ENCODE measurements around the gene RNF34. TPM values are rescaled to one million over a fixed set of nuclear protein-coding genes. Genes with fewer than 3 reads are reported as not detected.
A peak's percentile ranks its signal among the peaks of the same experiment; 100 is the strongest.

RNF34 gene, protein sequence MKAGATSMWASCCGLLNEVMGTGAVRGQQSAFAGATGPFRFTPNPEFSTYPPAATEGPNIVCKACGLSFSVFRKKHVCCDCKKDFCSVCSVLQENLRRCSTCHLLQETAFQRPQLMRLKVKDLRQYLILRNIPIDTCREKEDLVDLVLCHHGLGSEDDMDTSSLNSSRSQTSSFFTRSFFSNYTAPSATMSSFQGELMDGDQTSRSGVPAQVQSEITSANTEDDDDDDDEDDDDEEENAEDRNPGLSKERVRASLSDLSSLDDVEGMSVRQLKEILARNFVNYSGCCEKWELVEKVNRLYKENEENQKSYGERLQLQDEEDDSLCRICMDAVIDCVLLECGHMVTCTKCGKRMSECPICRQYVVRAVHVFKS
- total RNA-seq, result 10 to 100 TPM; 81.9 to 84.5 TPM

DNA sequence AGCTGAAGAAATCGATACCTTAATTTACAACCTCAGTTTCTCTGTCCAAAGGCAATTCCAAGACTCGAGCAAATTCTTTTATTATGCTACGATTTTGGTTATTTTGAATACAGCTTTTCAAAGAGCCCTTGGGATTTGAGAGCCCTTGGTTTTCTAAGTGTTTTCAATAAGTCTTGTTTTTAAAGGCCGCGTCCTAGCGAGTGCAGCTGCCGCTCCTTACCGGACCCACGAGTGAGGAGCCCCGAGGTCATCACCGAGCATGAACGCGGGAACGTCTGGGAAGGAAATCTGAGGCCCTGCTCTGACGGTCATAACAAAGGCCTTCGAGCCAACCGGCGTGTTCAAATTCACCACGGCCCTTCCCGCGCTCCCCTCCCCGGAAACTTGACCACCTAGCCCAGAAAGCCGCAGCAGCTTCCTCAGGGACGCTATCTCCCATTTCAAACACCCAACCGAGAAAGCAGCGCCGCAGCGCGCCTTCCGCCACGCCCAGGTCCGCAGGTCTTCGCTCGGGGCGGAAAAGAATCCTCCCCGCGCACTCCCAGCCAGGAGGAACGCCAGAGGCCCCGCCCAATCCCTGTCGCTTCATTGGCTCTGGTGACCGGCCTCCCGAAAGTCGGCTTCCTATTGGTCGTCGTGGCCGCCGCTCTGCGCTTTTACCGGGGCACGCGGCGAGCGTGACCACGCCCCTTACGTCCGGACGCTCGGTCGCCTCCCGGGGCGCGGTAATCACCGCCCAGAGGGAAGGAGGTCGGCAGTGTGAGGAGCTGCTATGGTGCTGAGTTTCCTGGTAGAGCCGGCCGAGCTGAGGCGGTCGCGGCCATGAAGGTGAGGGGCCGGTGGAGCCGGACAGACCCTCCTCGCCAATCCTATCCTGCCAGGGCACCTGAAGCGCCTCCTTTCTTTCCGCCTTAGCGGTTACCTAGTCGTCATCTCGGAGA lies at the start of gene RNF34:
TSS of gene RNF34 (plus strand) at position 728 of the 941 bp plus-strand sequence. CDS start at position 823, 95 bp downstream.
- POLR2A ChIA-PET, result interaction anchor here (0.8 to 4.8 kb wide), 18 partner anchors 8 to 404 kb away, joined by 3 to 56 read pairs (median 4); partner anchors contain the start of genes ANAPC5, CAMKK2 and SETD1B
- no peaks in the 10 kb centered on the region for H3K27me3 Mint-ChIP-seq
- H3K27ac Mint-ChIP-seq, result peak within 1 kb of the TSS; percentile 98
- H3K9me3 Mint-ChIP-seq, result no peaks in the 10 kb centered on the region
- ATAC-seq (ENCODE audit: low read depth) (peak; percentile 91), DNase-seq (peak; percentile 95)
- peak within 1 kb of the TSS; percentile 95 for H3K4me3 Mint-ChIP-seq
- peaks cover 25% of the 10 kb centered on the region for H3K4me1 Mint-ChIP-seq
- H3K36me3 Mint-ChIP-seq, result peaks cover 12% of the 10 kb centered on the region

DNA sequence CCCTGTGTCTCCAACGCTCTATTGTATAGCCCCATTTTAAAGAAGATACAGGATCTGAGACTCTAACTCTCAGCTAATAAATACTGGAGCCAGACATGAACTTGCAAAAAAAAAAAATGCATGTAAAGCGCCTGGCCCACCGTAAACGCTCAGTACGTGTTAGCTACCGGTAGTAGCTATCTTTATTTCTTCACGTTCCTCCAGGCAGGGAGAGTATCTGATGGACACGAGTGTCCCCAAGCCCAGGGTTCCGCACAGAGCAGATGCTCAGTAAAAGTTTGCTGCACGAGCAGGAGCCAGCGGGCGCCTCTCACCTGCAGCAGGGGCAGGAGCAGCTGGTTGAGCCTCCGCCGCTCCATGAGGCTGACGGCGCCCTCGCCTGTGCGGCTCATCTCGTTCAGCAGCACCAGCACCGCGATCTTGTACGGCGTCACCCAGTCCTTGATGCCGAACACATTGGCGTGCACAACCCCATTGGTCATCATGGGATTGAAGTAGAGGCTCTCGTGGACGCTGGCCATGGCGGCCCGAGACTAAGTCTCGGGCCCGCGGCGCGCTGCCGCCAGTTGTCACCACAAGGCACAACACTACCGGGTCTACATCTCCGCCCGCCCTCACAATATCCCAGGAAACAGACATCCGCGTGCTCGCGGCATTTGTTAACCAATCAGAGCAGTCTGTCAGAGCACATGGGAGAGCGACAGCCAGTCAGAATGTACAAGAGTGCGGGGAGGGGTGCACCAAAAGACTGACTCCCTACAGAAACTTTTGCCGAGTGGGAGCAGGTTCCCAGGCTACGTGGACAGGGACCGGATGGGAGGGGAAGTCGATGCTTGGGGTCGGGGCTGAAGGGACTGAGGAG lies 47.9 kb upstream of the RNF34 start, which contains the start of gene ANAPC5:
TSS of gene ANAPC5 (minus strand) at position 592 of the 862 bp plus-strand sequence. CDS start at position 521, 71 bp downstream.
- H3K27ac Mint-ChIP-seq, result peak within 1 kb of the TSS; percentile 99
- H3K4me3 Mint-ChIP-seq, result peak within 1 kb of the TSS; percentile 99
- H3K4me1 Mint-ChIP-seq, result peaks cover 27% of the 10 kb centered on the region
- no peaks in the 10 kb centered on the region for H3K9me3 Mint-ChIP-seq
- H3K27me3 Mint-ChIP-seq, result peaks cover 9% of the 10 kb centered on the region
- peak; percentile 85 for DNase-seq
- peak; percentile 97 for ATAC-seq (ENCODE audit: low read depth)
- POLR2A ChIA-PET, result interaction anchor here (0.5 to 2.7 kb wide), 9 partner anchors 12 to 275 kb away, joined by 3 to 56 read pairs (median 4); partner anchors contain the start of gene RNF34
- peaks cover 5% of the 10 kb centered on the region for H3K36me3 Mint-ChIP-seq

DNA sequence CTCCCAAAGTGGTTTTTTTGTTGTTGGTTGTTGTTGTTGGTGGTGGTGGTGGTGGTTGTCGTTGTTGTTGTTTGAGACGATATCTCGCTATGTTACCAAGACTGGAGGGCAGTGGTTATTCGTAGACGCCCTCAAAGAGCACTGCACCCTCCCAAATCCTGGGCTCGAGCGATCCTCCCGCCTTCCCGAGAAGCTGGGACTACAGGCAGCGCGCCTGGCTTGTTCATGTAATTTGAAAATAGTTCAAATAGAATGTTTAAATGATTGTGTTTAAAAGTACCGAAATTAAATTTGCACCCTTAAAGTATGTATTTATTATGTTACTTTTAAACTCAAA lies 47.3 kb upstream of the RNF34 start:
- Mint-ChIP-seq H3K4me3 (peak overlapping the region; percentile 99), H3K27me3 (peaks cover 12% of the 10 kb centered on the region), H3K9me3 (no peaks in the 10 kb centered on the region), H3K27ac (peak overlapping the region; percentile 99), H3K4me1 (peaks cover 28% of the 10 kb centered on the region), H3K36me3 (peaks cover 4% of the 10 kb centered on the region)
- POLR2A ChIA-PET, result interaction anchor here (0.5 to 2.7 kb wide), 5 partner anchors 13 to 216 kb away, joined by 3 to 56 read pairs (median 5); partner anchors contain the start of gene RNF34
- DNase-seq (no peak), ATAC-seq (ENCODE audit: low read depth) (peak; percentile 13)

DNA sequence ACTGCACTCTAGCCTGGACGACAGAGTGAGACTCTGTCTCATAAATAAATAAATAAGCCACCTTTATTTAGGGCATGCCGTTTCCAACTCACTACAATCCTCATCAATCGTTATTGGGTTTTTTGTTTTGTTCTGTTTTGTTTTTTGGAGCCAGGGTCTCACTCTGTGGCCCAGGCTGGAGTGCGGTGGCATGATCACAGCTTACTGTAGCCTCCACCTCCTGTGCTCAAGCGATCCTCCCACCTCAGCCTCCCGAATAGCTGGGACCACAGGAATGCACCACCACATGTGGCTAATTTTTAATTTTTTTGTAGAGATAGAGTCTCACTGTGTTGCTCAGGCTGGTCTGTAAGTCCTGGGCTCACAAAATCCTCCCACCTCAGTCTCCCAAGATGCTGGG lies 44.1 kb upstream of the RNF34 start:
- POLR2A ChIA-PET, result interaction anchor here (0.5 kb wide), 1 partner anchor 79 kb away, joined by 4 read pairs; no protein-coding TSS in a partner anchor
- H3K4me3 Mint-ChIP-seq, result no peak overlapping the region
- peaks cover 2% of the 10 kb centered on the region for H3K36me3 Mint-ChIP-seq
- H3K27me3 Mint-ChIP-seq, result peaks cover 14% of the 10 kb centered on the region
- H3K9me3 Mint-ChIP-seq, result no peaks in the 10 kb centered on the region
- H3K4me1 Mint-ChIP-seq, result peaks cover 13% of the 10 kb centered on the region
- no peak for ATAC-seq (ENCODE audit: low read depth)
- DNase-seq, result no peak
- H3K27ac Mint-ChIP-seq, result no peak overlapping the region

DNA sequence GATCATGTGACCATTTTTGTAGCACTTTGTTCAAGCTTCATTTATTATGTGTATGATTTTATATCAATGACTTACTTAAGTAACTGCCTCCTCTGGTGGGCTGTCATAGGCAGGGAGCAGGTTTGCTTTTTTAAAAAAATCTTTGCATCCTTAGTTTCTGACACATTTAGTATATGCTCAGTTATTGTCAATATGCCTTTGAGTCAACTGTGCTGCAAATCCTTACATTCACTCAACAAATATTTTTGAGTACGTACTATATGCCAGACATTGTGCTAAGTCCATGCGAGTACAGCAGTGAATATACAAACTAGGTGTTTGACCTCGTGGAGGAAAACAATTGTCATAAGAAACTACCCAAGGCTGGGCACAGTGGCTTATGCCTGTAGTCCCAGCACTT lies 43.3 kb upstream of the RNF34 start:
- Mint-ChIP-seq H3K27ac (no peak overlapping the region), H3K4me3 (no peak overlapping the region), H3K27me3 (peaks cover 14% of the 10 kb centered on the region), H3K4me1 (peaks cover 13% of the 10 kb centered on the region), H3K36me3 (peaks cover 2% of the 10 kb centered on the region), H3K9me3 (no peaks in the 10 kb centered on the region)
- ATAC-seq (ENCODE audit: low read depth) (no peak), DNase-seq (no peak)
- POLR2A ChIA-PET, result interaction anchor here (0.5 kb wide), 1 partner anchor 78 kb away, joined by 4 read pairs; no protein-coding TSS in a partner anchor

DNA sequence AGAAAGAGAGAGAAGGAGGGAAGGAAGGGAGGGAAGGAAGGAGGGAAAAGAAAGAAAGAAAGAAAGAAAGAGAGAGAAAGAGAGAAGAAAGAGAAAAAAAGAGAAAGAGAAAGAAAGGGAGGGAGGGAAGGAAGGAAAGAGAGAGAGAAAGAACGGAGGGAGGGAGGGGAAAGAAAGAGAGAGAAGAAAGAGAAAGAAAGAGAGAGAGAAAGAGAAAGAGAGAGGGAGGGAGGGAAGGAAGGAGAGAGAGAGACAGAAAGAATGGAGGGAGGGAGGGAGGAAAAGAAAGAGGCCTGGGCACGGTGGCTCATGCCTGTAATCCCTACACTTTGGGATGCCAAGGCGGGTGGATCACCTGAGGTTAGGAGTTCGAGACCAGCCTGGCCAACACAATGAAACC lies 42.6 kb upstream of the RNF34 start:
- H3K27me3 Mint-ChIP-seq, result peaks cover 14% of the 10 kb centered on the region
- no peak for DNase-seq

DNA sequence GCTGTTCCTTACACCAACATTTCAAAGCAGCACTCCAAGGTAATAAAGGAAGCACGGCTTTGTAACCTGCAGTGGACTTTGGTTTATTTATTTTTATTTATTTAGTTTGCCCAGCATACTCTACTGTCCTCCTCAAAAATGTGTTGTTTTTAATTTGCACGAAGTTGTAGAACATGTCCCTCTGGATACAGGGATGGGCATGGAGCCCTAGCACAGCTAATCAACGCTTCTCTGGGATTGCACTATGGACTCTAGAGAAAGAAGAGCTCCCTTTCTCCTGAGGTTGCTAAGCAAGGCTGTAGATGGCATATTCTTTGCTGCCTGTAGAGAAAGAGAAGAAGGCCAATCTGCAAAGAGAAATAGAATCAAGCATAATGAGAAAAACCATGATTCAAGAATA lies 41.8 kb upstream of the RNF34 start:
- DNase-seq (no peak), ATAC-seq (ENCODE audit: low read depth) (no peak)
- no peaks in the 10 kb centered on the region for H3K36me3 Mint-ChIP-seq
- no peaks in the 10 kb centered on the region for H3K9me3 Mint-ChIP-seq
- peaks cover 16% of the 10 kb centered on the region for H3K27me3 Mint-ChIP-seq
- peaks cover 6% of the 10 kb centered on the region for H3K4me1 Mint-ChIP-seq
- no peak overlapping the region for H3K27ac Mint-ChIP-seq
- no peak overlapping the region for H3K4me3 Mint-ChIP-seq
- POLR2A ChIA-PET, result interaction anchor here (0.7 kb wide), 1 partner anchor 41 kb away, joined by 3 read pairs; no protein-coding TSS in a partner anchor

More for the DNA sequence above, 42.6 kb upstream of the RNF34 start:
- no peak for ATAC-seq (ENCODE audit: low read depth)
- POLR2A ChIA-PET, result no interaction called here
- Mint-ChIP-seq H3K9me3 (no peaks in the 10 kb centered on the region), H3K4me3 (no peak overlapping the region), H3K27ac (no peak overlapping the region), H3K36me3 (peaks cover 1% of the 10 kb centered on the region), H3K4me1 (peaks cover 12% of the 10 kb centered on the region)

DNA sequence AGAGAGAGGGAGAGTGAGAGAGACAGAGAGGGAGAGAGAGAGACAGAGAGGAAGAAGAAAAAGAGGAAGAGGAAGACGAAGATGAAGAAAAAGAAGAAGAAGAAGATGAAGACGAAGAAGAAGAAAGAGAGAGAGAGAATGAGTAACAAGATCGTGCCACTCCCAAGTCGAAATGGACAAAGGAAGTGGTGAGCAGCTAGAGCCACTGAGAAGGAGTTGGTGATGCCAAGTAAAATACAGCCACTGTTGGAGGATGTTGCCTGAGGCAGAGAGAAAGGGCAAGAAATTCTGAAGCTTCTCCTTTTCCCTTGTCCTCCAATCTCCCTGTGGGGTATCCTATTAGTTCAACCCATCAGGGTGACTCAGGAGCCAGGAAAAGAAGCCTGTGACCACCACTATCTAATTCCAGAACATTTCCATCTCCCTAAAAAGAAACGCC lies 35.2 kb upstream of the RNF34 start:
- Mint-ChIP-seq H3K36me3 (no peaks in the 10 kb centered on the region), H3K9me3 (no peaks in the 10 kb centered on the region), H3K27me3 (peaks cover 34% of the 10 kb centered on the region), H3K4me3 (no peak overlapping the region), H3K27ac (no peak overlapping the region), H3K4me1 (peaks cover 10% of the 10 kb centered on the region)
- POLR2A ChIA-PET, result no interaction called here
- ATAC-seq (ENCODE audit: low read depth), result no peak
- no peak for DNase-seq

DNA sequence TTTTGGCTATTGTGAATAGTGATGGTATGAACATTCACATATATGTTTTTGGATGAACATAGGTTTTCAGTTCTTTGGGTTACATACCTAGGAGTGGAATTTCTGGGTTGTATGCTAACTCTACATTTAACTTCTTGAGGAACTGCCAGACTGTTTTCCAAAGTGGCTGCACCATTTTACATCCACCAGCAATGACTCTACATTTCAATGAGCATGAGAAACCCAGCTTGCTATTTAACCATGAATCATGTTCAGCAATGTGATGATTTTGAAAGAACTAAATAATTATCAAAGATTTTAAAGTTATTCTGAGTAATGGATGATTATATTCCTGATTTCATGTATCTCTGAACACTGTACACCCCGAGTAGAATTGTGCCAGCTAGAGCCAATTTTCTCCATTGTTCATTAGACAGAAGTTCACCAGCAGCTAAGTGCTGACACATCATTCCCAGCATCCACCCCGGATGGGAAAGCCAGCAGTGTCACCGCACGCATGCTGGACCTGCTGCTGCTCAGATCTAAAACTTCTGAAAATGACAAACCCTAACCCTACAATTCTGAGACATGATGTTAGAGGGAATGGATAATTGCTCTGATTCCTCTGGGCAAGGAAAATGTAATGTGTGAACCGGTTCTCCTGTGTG lies 34.4 kb upstream of the RNF34 start:
- Mint-ChIP-seq H3K27me3 (peaks cover 38% of the 10 kb centered on the region), H3K27ac (no peak overlapping the region), H3K9me3 (no peaks in the 10 kb centered on the region), H3K4me1 (peaks cover 10% of the 10 kb centered on the region), H3K36me3 (no peaks in the 10 kb centered on the region), H3K4me3 (no peak overlapping the region)
- DNase-seq (no peak), ATAC-seq (ENCODE audit: low read depth) (no peak)
- POLR2A ChIA-PET, result no interaction called here

DNA sequence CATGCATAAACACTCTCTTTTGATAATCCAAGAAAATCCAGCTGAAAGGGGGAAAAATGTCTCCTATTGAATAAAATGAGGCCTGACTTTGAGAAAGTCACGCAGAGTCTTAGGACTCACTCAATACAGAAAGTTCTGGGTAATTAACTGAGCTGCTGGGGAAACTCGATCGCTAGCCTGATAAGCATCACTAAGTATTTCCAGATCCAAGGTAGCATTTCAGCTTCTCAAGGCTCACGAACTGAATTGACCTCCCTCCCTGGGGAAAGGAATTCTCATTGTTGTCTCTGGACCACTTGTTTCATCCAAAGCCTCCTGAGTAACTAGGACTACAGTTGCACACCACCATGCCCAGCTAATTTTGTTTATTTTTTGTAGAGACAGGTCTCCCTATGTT lies 33.9 kb upstream of the RNF34 start:
- Mint-ChIP-seq H3K36me3 (no peaks in the 10 kb centered on the region), H3K27ac (no peak overlapping the region), H3K9me3 (no peaks in the 10 kb centered on the region), H3K4me3 (no peak overlapping the region), H3K4me1 (peaks cover 10% of the 10 kb centered on the region), H3K27me3 (peaks cover 38% of the 10 kb centered on the region)
- ATAC-seq (ENCODE audit: low read depth), result no peak
- POLR2A ChIA-PET, result no interaction called here
- DNase-seq, result no peak

DNA sequence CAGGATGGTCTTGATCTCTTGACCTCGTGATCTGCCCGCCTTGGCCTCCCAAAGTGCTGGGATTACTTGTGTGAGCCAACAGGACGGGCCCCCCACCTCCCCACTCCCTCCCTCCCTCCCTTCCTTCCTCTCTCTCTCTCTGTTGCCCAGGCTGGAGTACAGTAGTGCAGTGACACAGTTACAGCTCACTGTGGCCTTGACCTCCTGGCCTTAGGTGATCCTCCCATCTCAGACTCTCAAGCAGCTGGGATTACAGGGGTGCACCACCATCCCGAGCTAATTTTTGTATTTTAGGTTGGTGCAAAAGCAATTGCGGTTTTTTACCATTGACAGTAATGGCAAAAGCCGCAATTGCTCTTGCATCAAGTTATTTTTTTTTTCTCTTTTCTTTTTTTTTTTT lies 28.5 kb upstream of the RNF34 start:
- POLR2A ChIA-PET, result no interaction called here

DNA sequence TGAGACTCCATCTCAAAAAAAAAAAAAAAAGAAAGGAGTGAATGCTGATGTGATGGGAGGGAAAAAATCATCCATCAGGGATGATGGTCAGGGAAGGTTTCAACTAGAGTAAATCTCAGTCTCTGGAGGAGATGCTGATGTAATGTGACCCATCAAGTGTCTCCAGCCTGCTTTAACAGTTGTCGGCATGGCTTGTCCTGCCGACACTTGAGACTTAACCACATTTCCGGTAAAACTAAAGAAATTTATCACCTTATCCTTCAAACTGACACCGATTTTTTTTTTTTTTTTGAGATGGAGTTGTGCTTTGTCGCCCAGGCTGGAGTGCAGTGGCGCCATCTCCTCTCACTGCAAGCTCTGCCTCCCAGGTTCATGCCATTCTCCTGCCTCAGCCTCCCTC lies 26.2 kb upstream of the RNF34 start:
- Mint-ChIP-seq H3K36me3 (no peaks in the 10 kb centered on the region), H3K4me3 (no peak overlapping the region), H3K27me3 (peaks cover 22% of the 10 kb centered on the region), H3K9me3 (no peaks in the 10 kb centered on the region), H3K27ac (no peak overlapping the region), H3K4me1 (peaks cover 2% of the 10 kb centered on the region)
- POLR2A ChIA-PET, result no interaction called here
- ATAC-seq (ENCODE audit: low read depth) (no peak), DNase-seq (no peak)

More for the DNA sequence above, 28.5 kb upstream of the RNF34 start:
- no peak for DNase-seq
- ATAC-seq (ENCODE audit: low read depth), result no peak
- no peak overlapping the region for H3K27ac Mint-ChIP-seq
- no peak overlapping the region for H3K4me3 Mint-ChIP-seq
- no peaks in the 10 kb centered on the region for H3K9me3 Mint-ChIP-seq
- no peaks in the 10 kb centered on the region for H3K36me3 Mint-ChIP-seq
- H3K4me1 Mint-ChIP-seq, result peaks cover 2% of the 10 kb centered on the region
- H3K27me3 Mint-ChIP-seq, result peaks cover 23% of the 10 kb centered on the region

Measured in activated naive CD8-positive, alpha-beta T cell treated with anti-CD3 and anti-CD28 coated beads, Interleukin-2, amount 10 ng/mL, durations not matched to agents 7 days and 5 days (primary cell).